Neuronal stem cell (in vitro differentiated cells): Measurements from ENCODE around the gene TMEM61.

Experiments used
- DNase-seq: peaks from one replicate; pipeline ENCODE4 v3.0.0-alpha.2; 2013; ENCODE audit warnings: low spot score
- H2AFZ ChIP-seq: one replicate; pipeline ENCODE4 v1.6.1; 2013; ENCODE audit warnings: mild to moderate bottlenecking, low read length, inconsistent platforms
- H2AK5ac ChIP-seq: 2 replicates; pipeline ENCODE4 v1.6.1; 2013; ENCODE audit warnings: low read depth, mild to moderate bottlenecking, inconsistent platforms, low read length, moderate library complexity, mixed read lengths
- H2BK120ac ChIP-seq: 2 replicates; pipeline ENCODE4 v1.6.1; 2013; ENCODE audit warnings: low read depth, mild to moderate bottlenecking, inconsistent platforms, low read length, moderate library complexity, mixed read lengths
- H2BK12ac ChIP-seq: one replicate; pipeline ENCODE4 v1.6.1; 2013; ENCODE audit warnings: low read length, inconsistent platforms
- H2BK15ac ChIP-seq: 2 replicates; pipeline ENCODE4 v1.6.1; 2013; ENCODE audit warnings: mild to moderate bottlenecking, low read length, inconsistent platforms, mixed read lengths
- H2BK5ac ChIP-seq: one replicate; pipeline ENCODE4 v1.6.1; 2013; ENCODE audit warnings: inconsistent platforms, mild to moderate bottlenecking, low read length, moderate library complexity
- H3K14ac ChIP-seq: one replicate; pipeline ENCODE4 v1.6.1; 2013; ENCODE audit warnings: low read length, inconsistent platforms
- H3K18ac ChIP-seq: 2 replicates; pipeline ENCODE4 v1.6.1; 2013; ENCODE audit warnings: low read length, inconsistent platforms
- H3K23ac ChIP-seq: 2 replicates; pipeline ENCODE4 v1.6.1; 2013; ENCODE audit warnings: low read depth, mild to moderate bottlenecking, mixed read lengths, low read length, inconsistent platforms; ENCODE audit not compliant: poor library complexity
- H3K27ac ChIP-seq: replicated peaks from 3 replicates; pipeline ENCODE4 v1.5.1; 2013; ENCODE audit warnings: low read length, inconsistent platforms
- H3K27me3 ChIP-seq, 3 experiments: 2 replicates each; pipeline ENCODE4 v1.6.1; 2013; ENCODE audit warnings: low read length in 3 of 3, mild to moderate bottlenecking in 2 of 3, inconsistent platforms in 1 of 3, low read depth in 1 of 3, mixed read lengths in 1 of 3, moderate library complexity in 1 of 3; ENCODE audit not compliant: control insufficient read depth in 3 of 3, insufficient read depth in 3 of 3
- H3K36me3 ChIP-seq, 2 donors: replicated peaks in 1 of 2; 2 replicates each; pipeline ENCODE4 v1.6.1; 2013; ENCODE audit warnings: low read length in 2 of 2; ENCODE audit not compliant: control insufficient read depth in 2 of 2, insufficient read depth in 2 of 2
- H3K4ac ChIP-seq: 2 replicates; pipeline ENCODE4 v1.6.1; 2013; ENCODE audit warnings: inconsistent platforms, mild to moderate bottlenecking, low read length, moderate library complexity
- H3K4me1 ChIP-seq, 2 donors: 1 replicate in 1 of 2; 2 replicates in 1 of 2; pipeline ENCODE4 v1.6.1; 2013; ENCODE audit warnings: low read length in 2 of 2, low read depth in 1 of 2; ENCODE audit not compliant: control insufficient read depth in 2 of 2, insufficient read depth in 1 of 2
- H3K4me2 ChIP-seq: one replicate; pipeline ENCODE4 v1.6.1; 2013; ENCODE audit warnings: mild to moderate bottlenecking, low read length, inconsistent platforms; ENCODE audit not compliant: insufficient read depth, poor library complexity, severe bottlenecking
- H3K4me3 ChIP-seq, 2 donors: 2 replicates each; pipeline ENCODE4 v1.5.1; 2013; ENCODE audit warnings: low read length in 2 of 2, mild to moderate bottlenecking in 2 of 2, inconsistent platforms in 1 of 2, moderate library complexity in 1 of 2
- H3K79me1 ChIP-seq: one replicate; pipeline ENCODE4 v1.6.1; 2013; ENCODE audit warnings: low read depth, mild to moderate bottlenecking, inconsistent platforms, low read length, moderate library complexity
- H3K9ac ChIP-seq: one replicate; pipeline ENCODE4 v1.6.1; 2013; ENCODE audit warnings: mild to moderate bottlenecking, low read depth, low read length, inconsistent platforms; ENCODE audit not compliant: poor library complexity
- H3K9me3 ChIP-seq, 2 donors: replicated peaks in 1 of 2; 2 replicates each; pipeline versions ENCODE3 to v1.6.1; 2013; ENCODE audit warnings: low read length in 2 of 2, mild to moderate bottlenecking in 2 of 2, inconsistent platforms in 1 of 2, low read depth in 1 of 2, mixed read lengths in 1 of 2, moderate library complexity in 1 of 2; ENCODE audit not compliant: control insufficient read depth in 2 of 2, insufficient read depth in 1 of 2
- H4K8ac ChIP-seq: one replicate; pipeline ENCODE4 v1.6.1; 2013; ENCODE audit warnings: low read depth, mild to moderate bottlenecking, inconsistent platforms, low read length, moderate library complexity
- H4K91ac ChIP-seq: one replicate; pipeline ENCODE4 v1.6.1; 2013; ENCODE audit warnings: low read length, low read depth, mild to moderate bottlenecking, inconsistent platforms; ENCODE audit not compliant: poor library complexity
- WGBS, 2 donors: extraction: QIAGEN DNeasy Blood & Tissue Kit; methylation state at CpG; one replicate each; pipeline ENCODE4 v1.1.7; 2013; ENCODE audit warnings: missing lambda C conversion rate in 2 of 2, mixed read lengths in 1 of 2; ENCODE audit not compliant: insufficient read length in 2 of 2, insufficient replicate concordance in 1 of 2; ENCODE audit errors: extremely low coverage in 2 of 2; 5-methylcytosine and 5-hydroxymethylcytosine counted together

The TMEM61 gene

GRCh38 chr1:54980046-54980527 lies 341 bp upstream of the TMEM61 start:
- no peak overlapping the region for H3K23ac ChIP-seq
- H2BK12ac ChIP-seq, result no peak overlapping the region
- peak overlapping the region; percentile 77 for H3K18ac ChIP-seq
- H3K4me2 ChIP-seq, result peak overlapping the region; percentile 81
- H3K4ac ChIP-seq, result no peak overlapping the region
- H3K36me3 ChIP-seq, result no peaks in the 10 kb centered on the region
- peak overlapping the region; percentile 51 for H3K9ac ChIP-seq
- H3K14ac ChIP-seq, result peak overlapping the region; percentile 25
- peak overlapping the region; percentile 38 for H2BK15ac ChIP-seq
- no CpG with 5 or more reads among the region's 25 CpGs for WGBS, 2 donors
- H3K27me3 ChIP-seq, result peaks cover 5 to 95% (median 35%) of the 10 kb centered on the region in 3 experiments
- H4K8ac ChIP-seq, result no peak overlapping the region
- H2AK5ac ChIP-seq, result peak overlapping the region; percentile 41
- peak overlapping the region in 1 of 2 donors; percentile 73 for H3K4me3 ChIP-seq
- no peaks in the 10 kb centered on the region for H3K9me3 ChIP-seq
- no peak for DNase-seq
- no peak overlapping the region for H2BK5ac ChIP-seq
- peaks cover 0 to 4% of the 10 kb centered on the region in 2 donors for H3K4me1 ChIP-seq
- no peaks in the 10 kb centered on the region for H3K79me1 ChIP-seq
- no peak overlapping the region for H3K27ac ChIP-seq
- H2AFZ ChIP-seq, result peak overlapping the region; percentile 68
- H2BK120ac ChIP-seq, result no peak overlapping the region
- no peak overlapping the region for H4K91ac ChIP-seq

- H3K79me1 ChIP-seq, result no peaks in the 10 kb centered on the region
- H3K27me3 ChIP-seq, result peaks cover 5 to 90% (median 35%) of the 10 kb centered on the region in 3 experiments
- no peaks in the 10 kb centered on the region for H3K9me3 ChIP-seq
- H3K23ac ChIP-seq, result no peak overlapping the region
- H3K14ac ChIP-seq, result no peak overlapping the region
- no peak overlapping the region for H3K9ac ChIP-seq
- H2BK120ac ChIP-seq, result no peak overlapping the region
- H3K4me2 ChIP-seq, result no peak overlapping the region
- no peak overlapping the region for H4K91ac ChIP-seq
- no peaks in the 10 kb centered on the region for H3K36me3 ChIP-seq
- DNase-seq, result no peak
- H2AK5ac ChIP-seq, result no peak overlapping the region
- no peak overlapping the region for H2BK12ac ChIP-seq
- no peak overlapping the region for H4K8ac ChIP-seq
- no peak overlapping the region for H3K27ac ChIP-seq
- no peak overlapping the region for H2BK15ac ChIP-seq
- H2AFZ ChIP-seq, result no peak overlapping the region
- peaks cover 0 to 4% of the 10 kb centered on the region in 2 donors for H3K4me1 ChIP-seq
- no CpG with 5 or more reads among the region's 8 CpGs for WGBS, 2 donors
- no peak overlapping the region for H3K18ac ChIP-seq
- H3K4ac ChIP-seq, result no peak overlapping the region
- no peak overlapping the region for H3K4me3 ChIP-seq
- H2BK5ac ChIP-seq, result no peak overlapping the region
Measured at GRCh38 chr1:54981466-54981865, 1.0 kb downstream of the TMEM61 start.

DNA sequence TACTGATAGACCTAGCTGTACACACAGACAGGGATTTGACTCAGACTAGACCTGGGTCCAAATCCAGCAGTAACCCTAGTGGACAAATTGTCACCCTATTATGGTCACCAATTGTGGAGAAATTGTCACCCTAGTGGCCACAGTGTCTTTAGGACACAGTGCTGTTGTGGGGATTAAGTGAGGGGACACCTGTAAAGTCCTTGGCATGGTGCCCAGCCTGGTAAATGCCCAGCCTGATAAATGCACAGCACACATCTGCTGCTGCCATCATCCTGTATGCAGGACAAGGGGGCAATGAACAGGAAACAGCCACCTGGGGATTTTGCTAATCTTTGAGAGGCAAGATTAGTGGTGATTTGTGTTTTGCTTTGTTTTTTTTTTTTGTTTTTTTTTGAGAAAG lies 2.3 kb downstream of the TMEM61 start:
- Histone ChIP-seq H3K9ac (no peak overlapping the region), H2AFZ (no peak overlapping the region), H3K23ac (no peak overlapping the region), H3K27ac (no peak overlapping the region), H2BK15ac (no peak overlapping the region), H3K9me3 (no peaks in the 10 kb centered on the region), H2BK12ac (no peak overlapping the region), H3K14ac (no peak overlapping the region), H2BK5ac (no peak overlapping the region), H3K79me1 (no peaks in the 10 kb centered on the region), H4K8ac (no peak overlapping the region), H3K4me2 (no peak overlapping the region), H3K18ac (no peak overlapping the region), H3K36me3 (no peaks in the 10 kb centered on the region), H4K91ac (no peak overlapping the region), H3K4me1 (peaks cover 0 to 4% of the 10 kb centered on the region in 2 donors), H3K4me3 (no peak overlapping the region), H2AK5ac (no peak overlapping the region), H3K27me3 (peaks cover 5 to 82% (median 35%) of the 10 kb centered on the region in 3 experiments), H2BK120ac (no peak overlapping the region), H3K4ac (no peak overlapping the region)
- no peak for DNase-seq

DNA sequence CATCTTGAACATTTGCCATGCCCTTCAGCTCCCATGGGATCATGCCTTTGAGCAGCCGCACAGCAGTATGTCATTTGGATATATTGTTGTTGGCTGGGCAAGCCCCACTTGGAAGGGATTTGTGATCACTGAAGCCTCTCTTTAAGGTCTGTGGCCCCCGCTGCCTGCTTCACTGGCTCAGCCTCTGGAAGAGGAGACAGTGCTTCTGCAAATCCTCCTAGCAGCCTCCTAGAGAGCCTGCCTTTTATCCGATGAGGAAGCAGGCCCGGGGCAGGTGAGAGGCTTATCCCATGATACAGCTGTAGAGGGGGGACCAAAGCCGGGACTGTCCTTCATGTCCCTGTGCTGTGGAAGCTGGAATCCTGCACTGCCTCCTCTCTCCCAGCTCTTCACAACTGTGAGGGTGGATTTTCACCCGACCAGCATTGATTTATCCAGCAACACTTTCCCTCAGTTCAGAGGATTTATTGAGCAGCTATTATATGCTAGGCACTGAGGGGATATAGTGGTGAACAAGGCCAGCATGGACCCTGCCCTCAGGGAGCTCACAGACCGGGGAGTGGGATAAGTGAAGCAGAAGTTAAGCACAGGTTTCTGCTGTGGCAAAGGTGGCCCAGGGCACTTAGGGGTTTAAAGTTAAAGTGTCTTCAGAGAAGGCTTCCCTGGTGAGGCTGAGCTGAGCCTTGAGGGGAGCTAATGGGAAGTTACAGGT lies 3.9 kb downstream of the TMEM61 start:
- Histone ChIP-seq H2BK15ac (no peak overlapping the region), H3K4me2 (no peak overlapping the region), H3K18ac (peak overlapping the region; percentile 9), H2AK5ac (no peak overlapping the region), H2AFZ (no peak overlapping the region), H3K4me1 (peaks cover 0 to 4% of the 10 kb centered on the region in 2 donors), H2BK5ac (no peak overlapping the region), H4K8ac (no peak overlapping the region), H3K4ac (no peak overlapping the region), H2BK12ac (no peak overlapping the region), H2BK120ac (no peak overlapping the region), H3K4me3 (no peak overlapping the region), H3K9me3 (no peaks in the 10 kb centered on the region), H3K23ac (no peak overlapping the region), H3K14ac (no peak overlapping the region), H3K79me1 (no peaks in the 10 kb centered on the region), H4K91ac (no peak overlapping the region), H3K27ac (no peak overlapping the region), H3K36me3 (no peaks in the 10 kb centered on the region), H3K27me3 (peaks cover 5 to 69% (median 26%) of the 10 kb centered on the region in 3 experiments), H3K9ac (no peak overlapping the region)
- no CpG with 5 or more reads among the region's 7 CpGs for WGBS, 2 donors
- no peak for DNase-seq
